Loucy (cell line): ENCODE measurements around the gene SLC24A1.

Experiments used
- EZH2phosphoT487 ChIP-seq: fragments of 200-600 bp; IDR thresholded peaks from 2 replicates; pipeline ENCODE4 v1.6.1; 2018; ENCODE audit warnings: antibody characterized with exemption, mild to moderate bottlenecking, moderate library complexity, borderline replicate concordance
- TF ChIP-seq, protein P1 (sequence below): fragments of 200-600 bp; sonication (generic); conservative IDR thresholded peaks from 2 replicates; pipeline ENCODE4 v1.5.1; 2014; ENCODE audit warnings: mild to moderate bottlenecking, antibody characterized with exemption, low read length

- TF ChIP-seq, protein P1, sequence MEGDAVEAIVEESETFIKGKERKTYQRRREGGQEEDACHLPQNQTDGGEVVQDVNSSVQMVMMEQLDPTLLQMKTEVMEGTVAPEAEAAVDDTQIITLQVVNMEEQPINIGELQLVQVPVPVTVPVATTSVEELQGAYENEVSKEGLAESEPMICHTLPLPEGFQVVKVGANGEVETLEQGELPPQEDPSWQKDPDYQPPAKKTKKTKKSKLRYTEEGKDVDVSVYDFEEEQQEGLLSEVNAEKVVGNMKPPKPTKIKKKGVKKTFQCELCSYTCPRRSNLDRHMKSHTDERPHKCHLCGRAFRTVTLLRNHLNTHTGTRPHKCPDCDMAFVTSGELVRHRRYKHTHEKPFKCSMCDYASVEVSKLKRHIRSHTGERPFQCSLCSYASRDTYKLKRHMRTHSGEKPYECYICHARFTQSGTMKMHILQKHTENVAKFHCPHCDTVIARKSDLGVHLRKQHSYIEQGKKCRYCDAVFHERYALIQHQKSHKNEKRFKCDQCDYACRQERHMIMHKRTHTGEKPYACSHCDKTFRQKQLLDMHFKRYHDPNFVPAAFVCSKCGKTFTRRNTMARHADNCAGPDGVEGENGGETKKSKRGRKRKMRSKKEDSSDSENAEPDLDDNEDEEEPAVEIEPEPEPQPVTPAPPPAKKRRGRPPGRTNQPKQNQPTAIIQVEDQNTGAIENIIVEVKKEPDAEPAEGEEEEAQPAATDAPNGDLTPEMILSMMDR: no peak
- no peak for TF ChIP-seq EZH2phosphoT487
Observed at GRCh38 chr15:65690778-65691177, 69.0 kb downstream of the SLC24A1 start.
